HepG2 (cell line): Measurements from ENCODE around the gene IL16. TPM values are rescaled to one million over a fixed set of nuclear protein-coding genes. Genes with fewer than 3 reads are reported as not detected.

Experiments
- ATAC-seq: fragments of 200-7000 bp; cut with Tn5 transposase; 3 replicates; pipeline ENCODE4 v1.9.1; 2020; ENCODE audit warnings: mild to moderate bottlenecking, moderate library complexity
- BruUV-seq: library from RNA; stranded (reverse); fragments of 400-500 nt; replicated peaks from 2 replicates; lab custom pipeline; 2021; lab: Mats Ljungman, UMichigan
- CTCF ChIA-PET: fragments of 300-600 bp; formaldehyde crosslinking; extraction: SDS; loops from one replicate; lab custom pipeline; 2021; ENCODE audit warnings: low total read pairs, inconsistent platforms, low intra/inter-chr PET ratio; lab: Yijun Ruan, JAX
- POLR2A ChIA-PET: fragments of 350-600 bp; sonication (Branson Sonifier 250); formaldehyde crosslinking; loops from one replicate; lab custom pipeline; 2020; ENCODE audit warnings: antibody characterized with exemption, inconsistent platforms; lab: Yijun Ruan, JAX
- DNase-seq: peaks from one replicate; pipeline ENCODE4 v3.0.0-alpha.2; 2015; ENCODE audit warnings: low spot score
- FAIRE-seq: peaks from 3 replicates; lab custom pipeline; 2011; peaks lifted over from hg19 to GRCh38; lab: Jason Lieb, UNC
- H2AFZ ChIP-seq: one replicate; pipeline ENCODE4 v1.6.1; 2011; ENCODE audit warnings: low read length, inconsistent platforms
- H3K27ac ChIP-seq: fragments of 300-600 bp; 3 replicates; pipeline ENCODE4 v1.8.0; 2011; ENCODE audit warnings: mixed run types, mild to moderate bottlenecking, mixed read lengths, low read length, inconsistent platforms; ENCODE audit not compliant: insufficient read depth; ENCODE audit errors: extremely low read length
- H3K27me3 ChIP-seq, 2 experiments: fragments of 200-600 bp in 1 of 2; 2 replicates in 1 of 2; 3 replicates in 1 of 2; pipeline versions ENCODE4 v1.6.0 to v1.8.0; 2011; ENCODE audit warnings: low read length in 2 of 2, mild to moderate bottlenecking in 2 of 2, moderate library complexity in 2 of 2, inconsistent platforms in 1 of 2; ENCODE audit not compliant: insufficient read depth in 2 of 2, control insufficient read depth in 1 of 2
- H3K36me3 ChIP-seq, 2 experiments: fragments of 200-600 bp in 1 of 2; replicated peaks in 1 of 2; 2 replicates in 1 of 2; 3 replicates in 1 of 2; pipeline versions ENCODE4 v1.5.1 to v1.8.0; 2011; ENCODE audit warnings: low read length in 2 of 2, inconsistent platforms in 1 of 2; ENCODE audit not compliant: insufficient read depth in 2 of 2, control insufficient read depth in 1 of 2
- H3K4me1 ChIP-seq: 2 replicates; pipeline ENCODE4 v1.5.1; 2012; ENCODE audit warnings: low read length, inconsistent platforms; ENCODE audit not compliant: insufficient read depth
- H3K4me2 ChIP-seq: 2 replicates; pipeline ENCODE4 v1.6.0; 2011; ENCODE audit warnings: low read depth, low read length, inconsistent platforms
- H3K4me3 ChIP-seq, 3 experiments: fragments of 200-600 bp in 1 of 3; sonication (generic), shearing (Covaris generic) in 1 of 3; replicated peaks in 1 of 3; 2 replicates each; pipeline ENCODE4 v1.5.1; 2011 to 2016; ENCODE audit warnings: low read length in 3 of 3, inconsistent platforms in 2 of 3, low read depth in 2 of 3, mild to moderate bottlenecking in 2 of 3, control low read depth in 1 of 3, mixed read lengths in 1 of 3; ENCODE audit not compliant: insufficient read depth in 1 of 3
- H3K79me2 ChIP-seq: one replicate; pipeline ENCODE4 v1.6.1; 2011; ENCODE audit warnings: low read length, inconsistent platforms; ENCODE audit not compliant: insufficient read depth
- H3K9ac ChIP-seq: 2 replicates; pipeline ENCODE4 v1.6.0; 2011; ENCODE audit warnings: mild to moderate bottlenecking, low read depth, low read length, inconsistent platforms; ENCODE audit not compliant: insufficient read depth
- H3K9me3 ChIP-seq: 2 replicates; pipeline ENCODE4 v1.5.1; 2012; ENCODE audit warnings: mild to moderate bottlenecking, low read length
- H4K20me1 ChIP-seq: 2 replicates; pipeline ENCODE4 v1.6.0; 2011; ENCODE audit warnings: inconsistent platforms, mild to moderate bottlenecking, low read length, moderate library complexity; ENCODE audit not compliant: insufficient read depth
- AFF4 ChIP-seq: sonication (generic); formaldehyde crosslinking; IDR thresholded peaks from 2 replicates; pipeline ENCODE4 v1.4.0; 2020; ENCODE audit warnings: missing genetic modification reagents
- ARID5B ChIP-seq: IDR thresholded peaks from 2 replicates; pipeline ENCODE4 v1.4.0; 2020; ENCODE audit warnings: mild to moderate bottlenecking, missing genetic modification reagents
- BRD4 ChIP-seq: sonication (generic); formaldehyde crosslinking; IDR thresholded peaks from 2 replicates; pipeline ENCODE4 v1.4.0; 2020; ENCODE audit warnings: missing genetic modification reagents
- CHCHD3 ChIP-seq: sonication (generic); formaldehyde crosslinking; IDR thresholded peaks from 2 replicates; pipeline ENCODE4 v1.8.0; 2022; ENCODE audit warnings: mild to moderate bottlenecking, missing genetic modification reagents, moderate library complexity
- DNMT1 ChIP-seq: sonication (generic); formaldehyde crosslinking; IDR thresholded peaks from 2 replicates; pipeline ENCODE4 v1.5.1; 2020; ENCODE audit warnings: mild to moderate bottlenecking, missing genetic modification reagents
- HIC2 ChIP-seq: sonication (generic); formaldehyde crosslinking; IDR thresholded peaks from 2 replicates; pipeline ENCODE4 v1.9.0; 2022; ENCODE audit warnings: low read depth, missing genetic modification reagents
- IKZF4 ChIP-seq: sonication (generic); formaldehyde crosslinking; IDR thresholded peaks from 2 replicates; pipeline ENCODE4 v1.5.1; 2020; ENCODE audit warnings: borderline replicate concordance, mild to moderate bottlenecking, low read depth, missing genetic modification reagents; ENCODE audit errors: not compliant biosample characterization
- MBD4 ChIP-seq: IDR thresholded peaks from 2 replicates; pipeline ENCODE4 v1.6.1; 2012; ENCODE audit warnings: low read length, inconsistent platforms, borderline replicate concordance
- YY1 ChIP-seq: IDR thresholded peaks from 2 replicates; pipeline ENCODE4 v1.6.1; 2011; ENCODE audit warnings: low read length, low read depth, moderate library complexity, mild to moderate bottlenecking; ENCODE audit not compliant: insufficient read depth, insufficient replicate concordance
- ZBTB39 ChIP-seq: sonication (generic); formaldehyde crosslinking; IDR thresholded peaks from 2 replicates; pipeline ENCODE4 v1.5.0; 2020; ENCODE audit warnings: missing genetic modification reagents
- ZKSCAN8 ChIP-seq: IDR thresholded peaks from 2 replicates; pipeline ENCODE4 v1.6.1; 2016; ENCODE audit warnings: borderline replicate concordance, missing genetic modification reagents, missing compliant biosample characterization
- ZNF30 ChIP-seq: sonication (generic); formaldehyde crosslinking; IDR thresholded peaks from 2 replicates; pipeline ENCODE4 v1.5.0; 2020; ENCODE audit warnings: mild to moderate bottlenecking, missing genetic modification reagents
- ZNF781 ChIP-seq: sonication (generic); formaldehyde crosslinking; IDR thresholded peaks from 2 replicates; pipeline ENCODE4 v1.5.1; 2020; ENCODE audit warnings: borderline replicate concordance, mild to moderate bottlenecking, missing genetic modification reagents; ENCODE audit errors: not compliant biosample characterization
- WGBS: methylation state at CpG from one replicate; pipeline ENCODE4 v1.1.6; 2017; ENCODE audit warnings: low lambda C conversion rate; 5-methylcytosine and 5-hydroxymethylcytosine counted together
- in situ Hi-C: cut with HindIII; loops from 2 replicates; pipeline ENCODE4 v1.10.0; 2017; ENCODE audit warnings: low pct_unique_long_range_greater_than_20kb; ENCODE audit not compliant: extremely low pct_ligation_motif_present
- intact Hi-C: fragments of 100-400 bp; cut with micrococcal nuclease; formaldehyde crosslinking; loops from one replicate; pipeline ENCODE4 v1.10.0; 2022; ENCODE audit not compliant: unreplicated experiment
- polyA plus RNA-seq, 8 experiments: library from polyadenylated mRNA; depleted of rRNA in 3 of 8; stranded (reverse) in 7 of 8; unstranded in 1 of 8; fragments of >200 nt; fragmentation: Illumina TruSeq in 4 of 8; extraction: Trizol in 4 of 8; gene quantifications; 2 replicates each; pipeline versions ENCODE4 v1.2.1 to v1.2.3, GENCODE V29; 2011 to 2016; ENCODE audit warnings: low read depth in 4 of 8, missing spikeins in 1 of 8, mixed read lengths in 1 of 8; ENCODE audit not compliant: insufficient read depth in 1 of 8
- total RNA-seq, 5 experiments: library from RNA; depleted of rRNA; stranded (reverse); fragments of >200 nt; fragmentation: Illumina TruSeq; extraction: Trizol; gene quantifications; 2 replicates each; pipeline ENCODE4 v1.2.3, GENCODE V29; 2016; ENCODE audit warnings: low read depth in 1 of 5

The IL16 gene
- total and polyA plus RNA-seq, 2 of the 13 experiments (the other 11 are each of a cell fraction or from before 2014, with no cell fraction given), result 0.03 TPM; not detected in 1

GRCh38 chr15:81362790-81363189 lies 166.1 kb downstream of the IL16 start:
- no peak for ATAC-seq
- 72% methylated on average over 11 of the region's 11 CpGs for WGBS
- ChIA-PET POLR2A (no interaction called here), CTCF (no interaction called here)
- Histone ChIP-seq H3K27me3 (no peaks in the 10 kb centered on the region), H3K4me3 (no peak overlapping the region), H3K9me3 (no peaks in the 10 kb centered on the region), H3K4me1 (no peaks in the 10 kb centered on the region), H3K27ac (no peak overlapping the region), H3K9ac (no peak overlapping the region), H3K36me3 (no peaks in the 10 kb centered on the region), H3K79me2 (no peaks in the 10 kb centered on the region), H4K20me1 (no peaks in the 10 kb centered on the region), H3K4me2 (no peak overlapping the region), H2AFZ (no peak overlapping the region)
- in situ Hi-C loops (no loop called here), intact Hi-C loops (no loop called here)
- no peak for DNase-seq
- BruUV-seq, result no TSS peak
- FAIRE-seq, result no peak
- TF ChIP-seq ZKSCAN8 (CRISPR knock-in tag) (no peak), HIC2 (CRISPR knock-in tag) (no peak), ZNF30 (CRISPR knock-in tag) (no peak), BRD4 (no peak), ZNF781 (no peak), ARID5B (CRISPR knock-in tag) (no peak), DNMT1 (no peak), AFF4 (CRISPR knock-in tag) (no peak), MBD4 (no peak), ZBTB39 (CRISPR knock-in tag) (no peak), YY1 (no peak), CHCHD3 (CRISPR knock-in tag) (no peak), IKZF4 (CRISPR knock-in tag) (no peak)
